HG02642 (cell line): Measurements from ENCODE around the gene VWF.
"Not testable (repeated sequence)": the region's sequence is repeated elsewhere in the genome, so short reads cannot be mapped to it uniquely, and the experiment has no call there.

Source experiments
- ATAC-seq: cut with Tn5 transposase; IDR thresholded peaks from one replicate; pipeline ENCODE4 v1.9.1; 2021; ENCODE audit warnings: mild to moderate bottlenecking; ENCODE audit not compliant: unreplicated experiment, poor library complexity

VWF gene

GRCh38 chr12:6124411-6125309 is at the start of gene VWF:
Gene VWF, minus strand, starts transcription at chr12:6124670. Its CDS starts 1,474 bp downstream, at chr12:6123196.
- ATAC-seq = no peak

GRCh38 chr12:6172862-6173261 is 48.4 kb upstream of the VWF start:
- no peak for ATAC-seq

- ATAC-seq = no peak
These were observed 47.6 kb upstream of the VWF start for GRCh38 chr12:6172086-6172485.

- no peak for ATAC-seq
These were observed 47.0 kb upstream of the VWF start for GRCh38 chr12:6171409-6172015.

- peak; percentile 71 for ATAC-seq
These were observed 43.1 kb upstream of the VWF start for GRCh38 chr12:6167327-6168280.

GRCh38 chr12:6166808-6167207 is 42.3 kb upstream of the VWF start:
- no peak for ATAC-seq

- no peak for ATAC-seq
These were observed 40.9 kb upstream of the VWF start for GRCh38 chr12:6165395-6165794.

- ATAC-seq = no peak
These were observed 39.1 kb upstream of the VWF start for GRCh38 chr12:6163416-6164060.

GRCh38 chr12:6161124-6161882 is 36.8 kb upstream of the VWF start:
- no peak for ATAC-seq

GRCh38 chr12:6160049-6160649 is 35.7 kb upstream of the VWF start:
- not testable (repeated sequence) for ATAC-seq

GRCh38 chr12:6159166-6160011 is 34.9 kb upstream of the VWF start:
- not testable (repeated sequence) for ATAC-seq

GRCh38 chr12:6158749-6159148 is 34.3 kb upstream of the VWF start:
- no peak for ATAC-seq

- no peak for ATAC-seq
These were observed 33.8 kb upstream of the VWF start for GRCh38 chr12:6158255-6158654.

GRCh38 chr12:6157482-6157881 is 33.0 kb upstream of the VWF start:
- no peak for ATAC-seq

- no peak for ATAC-seq
These were observed 30.4 kb upstream of the VWF start for GRCh38 chr12:6154730-6155459.

GRCh38 chr12:6148722-6149121 is 24.3 kb upstream of the VWF start:
- not testable (repeated sequence) for ATAC-seq

- no peak for ATAC-seq
These were observed 23.6 kb upstream of the VWF start for GRCh38 chr12:6148061-6148460.
